Endothelial cell of umbilical vein (primary cell): ENCODE data around the gene CHST12.

Source experiments
- EZH2 ChIP-seq: IDR thresholded peaks from 2 replicates; pipeline ENCODE4 v1.6.1; 2012; ENCODE audit warnings: borderline replicate concordance, low read depth, mild to moderate bottlenecking, moderate library complexity, low read length, inconsistent platforms; ENCODE audit not compliant: severe bottlenecking
- FOS ChIP-seq: IDR thresholded peaks from 2 replicates; pipeline ENCODE4 v1.6.1; 2011; ENCODE audit warnings: mild to moderate bottlenecking, low read length, moderate library complexity, borderline replicate concordance; ENCODE audit not compliant: insufficient read depth
- GATA2 ChIP-seq: IDR thresholded peaks from 2 replicates; pipeline ENCODE4 v1.7.0; 2011; ENCODE audit warnings: low read depth, mild to moderate bottlenecking, moderate library complexity, mixed read lengths, low read length; ENCODE audit not compliant: insufficient read length, insufficient read depth
- JUN ChIP-seq: IDR thresholded peaks from 2 replicates; pipeline ENCODE4 v1.6.1; 2011; ENCODE audit warnings: borderline replicate concordance, low read depth; ENCODE audit not compliant: insufficient read length, insufficient read depth
- MAX ChIP-seq: IDR thresholded peaks from 2 replicates; pipeline ENCODE4 v1.6.1; 2011; ENCODE audit not compliant: insufficient read depth, insufficient read length
- MYC ChIP-seq: IDR thresholded peaks from one replicate; pipeline ENCODE4 v1.6.1; 2011; ENCODE audit warnings: mild to moderate bottlenecking, low read depth, low read length
- POLR2A ChIP-seq: IDR thresholded peaks from 2 replicates; pipeline ENCODE4 v1.6.1; 2012; ENCODE audit warnings: low read depth, mild to moderate bottlenecking, control low read depth, low read length
- POLR2AphosphoS5 ChIP-seq: IDR thresholded peaks from 2 replicates; pipeline ENCODE4 v1.6.1; 2012; ENCODE audit warnings: low read depth, mild to moderate bottlenecking, control low read depth, low read length, moderate library complexity; ENCODE audit not compliant: insufficient read depth
- TF ChIP-seq, protein P1 (sequence below), 2 donors: IDR thresholded peaks; 1 replicate in 1 of 2; 2 replicates in 1 of 2; pipeline ENCODE4 v1.5.1; 2011; ENCODE audit warnings: low read length in 2 of 2, mild to moderate bottlenecking in 2 of 2, moderate library complexity in 2 of 2, control low read depth in 1 of 2, inconsistent platforms in 1 of 2, low read depth in 1 of 2; ENCODE audit not compliant: insufficient read depth in 1 of 2; ENCODE audit errors: extremely low read depth in 1 of 2

DNA sequence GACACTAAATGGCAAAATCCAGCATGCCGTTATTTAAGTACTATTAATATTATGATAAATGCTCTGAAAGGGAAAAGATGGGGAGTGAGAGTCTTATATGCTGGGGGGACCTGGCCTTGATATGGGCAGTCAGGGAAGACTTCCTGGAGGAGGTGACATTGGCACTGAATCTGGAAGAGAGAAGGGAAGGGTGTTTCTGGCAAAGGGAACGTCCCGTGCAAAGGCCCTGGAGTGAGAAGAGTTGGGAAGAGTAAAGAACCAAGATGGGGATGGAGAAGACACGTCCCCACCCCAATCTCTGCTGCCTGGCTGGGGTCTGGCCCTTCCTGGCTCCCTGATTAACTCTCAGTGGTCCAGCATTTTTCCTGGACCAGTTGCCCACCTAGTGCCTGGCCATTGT is 77.8 kb downstream of the CHST12 start:
- TF ChIP-seq, protein P1, sequence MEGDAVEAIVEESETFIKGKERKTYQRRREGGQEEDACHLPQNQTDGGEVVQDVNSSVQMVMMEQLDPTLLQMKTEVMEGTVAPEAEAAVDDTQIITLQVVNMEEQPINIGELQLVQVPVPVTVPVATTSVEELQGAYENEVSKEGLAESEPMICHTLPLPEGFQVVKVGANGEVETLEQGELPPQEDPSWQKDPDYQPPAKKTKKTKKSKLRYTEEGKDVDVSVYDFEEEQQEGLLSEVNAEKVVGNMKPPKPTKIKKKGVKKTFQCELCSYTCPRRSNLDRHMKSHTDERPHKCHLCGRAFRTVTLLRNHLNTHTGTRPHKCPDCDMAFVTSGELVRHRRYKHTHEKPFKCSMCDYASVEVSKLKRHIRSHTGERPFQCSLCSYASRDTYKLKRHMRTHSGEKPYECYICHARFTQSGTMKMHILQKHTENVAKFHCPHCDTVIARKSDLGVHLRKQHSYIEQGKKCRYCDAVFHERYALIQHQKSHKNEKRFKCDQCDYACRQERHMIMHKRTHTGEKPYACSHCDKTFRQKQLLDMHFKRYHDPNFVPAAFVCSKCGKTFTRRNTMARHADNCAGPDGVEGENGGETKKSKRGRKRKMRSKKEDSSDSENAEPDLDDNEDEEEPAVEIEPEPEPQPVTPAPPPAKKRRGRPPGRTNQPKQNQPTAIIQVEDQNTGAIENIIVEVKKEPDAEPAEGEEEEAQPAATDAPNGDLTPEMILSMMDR (IDR thresholded peaks at IDR 0.05; ENCODE audit: extremely low read depth in 1 of 2, insufficient read depth in 1 of 2, low read depth in 1 of 2, low read length in 2 of 2) = no peak
- TF ChIP-seq MYC = no peak
- TF ChIP-seq POLR2A = no peak
- TF ChIP-seq EZH2 = no peak
- TF ChIP-seq POLR2AphosphoS5 = no peak
- TF ChIP-seq FOS = no peak
- no peak for TF ChIP-seq MAX
- no peak for TF ChIP-seq JUN
- no peak for TF ChIP-seq GATA2
